Urothelium cell line (cell line): ENCODE measurements around the gene CBX6.
"Not testable (repeated sequence)": the region's sequence is repeated elsewhere in the genome, so short reads cannot be mapped to it uniquely, and the experiment has no call there.

Experiments used
- DNase-seq: peaks from one replicate; pipeline ENCODE4 v3.0.0; 2011; ENCODE audit warnings: low spot score, mixed read lengths
- FAIRE-seq: peaks from 2 replicates; lab custom pipeline; 2011; peaks lifted over from hg19 to GRCh38; lab: Jason Lieb, UNC

The CBX6 gene

DNA sequence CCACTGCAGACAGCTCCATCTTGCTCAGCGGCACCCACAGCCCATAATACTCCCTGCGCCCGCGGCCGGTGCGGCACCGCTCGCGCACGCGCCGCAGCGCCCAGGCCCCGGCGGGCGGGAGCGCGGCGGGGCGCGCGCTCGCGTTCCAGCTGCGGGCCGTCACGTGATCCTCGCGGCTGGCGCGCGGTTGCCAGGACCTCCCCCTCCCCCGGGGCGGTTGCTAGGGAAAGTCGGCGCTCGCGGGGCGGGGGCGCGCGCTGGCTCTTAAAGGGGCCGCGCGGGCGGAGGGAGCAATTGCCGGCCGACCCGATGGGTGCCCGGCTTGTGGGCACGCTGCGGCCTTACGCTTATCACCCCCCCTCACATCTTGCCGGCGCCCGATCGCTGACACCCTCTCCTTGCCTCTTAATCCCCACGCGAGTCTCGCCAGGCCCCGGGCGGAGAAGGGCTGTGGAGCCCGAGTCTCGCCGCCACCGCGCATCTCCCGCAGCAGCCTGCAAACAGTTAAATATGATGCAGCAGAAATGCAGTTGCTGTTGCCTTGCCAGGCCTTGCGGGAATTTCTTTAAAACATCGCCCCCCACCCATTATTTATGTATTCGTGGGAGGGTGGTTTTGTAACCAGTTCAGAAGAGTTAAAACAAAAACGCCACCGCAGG lies at the start of gene CBX6:
Gene CBX6 (minus strand): TSS at position 45 of the 659 bp plus-strand sequence. CDS start 26 bp downstream, at position 19.
- peak; percentile 99 for FAIRE-seq
- DNase-seq: peak; percentile 99

DNA sequence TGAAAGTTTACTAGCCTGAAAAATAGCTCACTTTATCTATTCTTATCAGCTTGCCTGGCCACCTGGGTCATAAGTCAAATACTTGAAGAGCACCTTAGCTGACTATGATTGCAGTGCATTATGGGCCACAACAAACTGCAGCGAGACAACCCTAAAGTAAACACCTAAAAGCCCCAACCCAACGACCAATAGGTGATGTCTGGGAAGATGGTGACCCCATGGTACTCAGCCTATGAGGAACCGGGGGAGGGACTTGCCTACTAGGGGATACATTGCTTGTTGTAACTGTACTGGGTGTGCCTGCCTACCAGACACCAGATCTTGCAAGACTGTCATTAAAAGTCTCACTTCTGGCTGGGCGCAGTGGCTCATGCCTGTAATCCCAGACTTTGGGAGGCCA lies 49.8 kb upstream of the CBX6 start:
- no peak for FAIRE-seq
- DNase-seq: no peak

DNA sequence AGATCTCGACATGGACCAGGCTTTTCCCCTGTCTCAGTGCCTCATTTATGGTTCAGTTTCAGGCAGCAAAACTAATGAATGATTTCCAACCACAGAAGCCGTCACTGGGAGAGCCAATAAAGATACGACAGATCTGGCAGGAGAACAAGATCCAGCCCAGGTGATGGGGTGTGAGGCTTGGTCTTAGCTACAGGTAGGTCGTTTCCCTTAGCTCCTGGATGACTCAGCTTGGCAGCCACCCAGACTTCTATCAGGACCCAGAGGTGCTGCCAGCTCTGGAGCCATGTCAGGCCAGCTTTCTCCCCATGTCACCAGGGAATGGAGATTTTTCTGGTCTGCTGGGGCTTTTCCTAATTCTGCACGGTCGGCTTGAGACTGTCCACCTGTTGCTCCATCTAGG lies 49.1 kb upstream of the CBX6 start:
- no peak for DNase-seq
- no peak for FAIRE-seq

DNA sequence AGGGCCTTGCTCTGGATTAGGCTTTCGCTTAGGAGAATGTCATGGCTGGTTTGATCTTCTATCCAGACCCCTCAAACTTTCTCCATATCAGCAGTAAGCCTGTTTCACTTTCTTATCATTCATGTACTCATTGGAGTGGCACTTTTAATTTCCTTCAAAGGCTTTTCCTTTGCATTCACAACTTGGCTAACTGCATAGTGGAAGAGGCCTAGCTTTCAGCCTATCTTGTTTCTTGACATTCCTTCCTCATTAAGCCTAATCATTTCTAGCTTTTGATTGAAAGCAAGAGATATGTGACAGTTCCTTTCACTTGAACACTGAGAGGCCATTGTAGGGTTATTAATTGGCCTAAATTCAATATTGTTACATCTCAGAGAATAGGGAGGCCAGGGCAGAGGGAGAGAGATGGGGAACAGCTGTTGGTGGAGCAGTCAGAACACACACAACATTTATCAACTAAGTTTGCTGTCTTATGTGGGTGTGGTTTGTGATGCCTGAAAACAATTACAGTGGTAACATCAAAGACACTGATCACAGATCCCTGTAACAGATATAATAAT lies 47.7 kb upstream of the CBX6 start:
- DNase-seq (no peak), FAIRE-seq (peak; percentile 52)

DNA sequence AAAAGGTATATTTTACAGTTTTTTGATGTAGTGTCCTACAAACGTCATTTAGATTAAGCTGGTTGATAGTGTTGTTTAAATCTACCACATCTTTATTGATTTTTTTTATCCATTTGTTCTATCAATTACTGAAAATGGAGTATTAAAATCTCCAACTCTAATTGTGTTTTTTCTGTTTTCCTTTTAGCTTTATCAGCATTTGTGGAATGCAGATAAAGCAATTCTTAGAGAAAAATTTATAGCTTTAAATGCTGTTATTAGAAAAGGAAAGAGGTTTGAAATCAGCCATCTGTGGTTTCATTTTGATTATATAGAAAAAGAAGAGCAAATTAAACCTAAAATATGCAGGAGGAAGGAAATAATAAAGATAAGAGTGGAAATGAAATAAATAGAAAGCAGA lies 39.4 kb upstream of the CBX6 start:
- FAIRE-seq: no peak

DNA sequence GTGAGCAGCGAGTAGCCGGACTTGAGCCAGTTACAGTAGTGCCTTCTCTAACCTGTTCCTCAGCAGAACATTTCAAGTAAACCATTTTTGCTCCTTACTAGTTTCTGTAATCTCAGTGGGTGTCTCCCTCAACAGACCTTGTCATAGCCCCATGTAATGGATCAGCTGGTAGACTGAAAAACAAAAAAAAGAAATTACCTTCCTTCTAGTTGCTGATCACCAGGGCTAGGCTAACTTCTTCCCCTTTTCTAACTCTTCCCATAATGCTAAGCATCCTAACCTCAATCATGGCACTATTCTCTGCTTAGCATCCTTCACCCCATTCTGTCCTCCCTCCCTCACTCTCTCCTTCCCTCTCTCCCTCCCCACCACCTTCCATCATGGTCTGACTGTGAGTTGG lies 35.8 kb upstream of the CBX6 start:
- DNase-seq (no peak), FAIRE-seq (peak; percentile 81)

More for the DNA sequence above, 39.4 kb upstream of the CBX6 start:
- DNase-seq: no peak

DNA sequence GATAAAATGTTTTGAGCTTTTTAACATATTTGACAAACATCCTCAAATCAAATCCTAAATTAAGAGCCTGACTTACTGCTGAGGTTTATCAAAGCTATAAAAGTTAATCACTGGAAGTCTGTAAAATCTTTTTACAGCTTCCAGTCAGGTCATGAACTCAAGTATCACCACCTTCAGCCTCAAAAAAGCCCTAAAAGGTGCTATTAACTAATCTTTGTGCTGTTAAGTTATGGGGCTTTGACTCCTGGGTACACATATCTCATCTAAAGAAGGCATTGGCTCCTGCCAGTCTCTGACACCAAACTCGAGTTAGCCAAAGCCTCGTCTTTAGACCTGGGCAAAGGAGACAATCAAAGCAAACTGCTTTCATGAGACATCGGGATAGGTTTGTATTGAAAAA lies 34.0 kb upstream of the CBX6 start:
- DNase-seq: no peak

DNA sequence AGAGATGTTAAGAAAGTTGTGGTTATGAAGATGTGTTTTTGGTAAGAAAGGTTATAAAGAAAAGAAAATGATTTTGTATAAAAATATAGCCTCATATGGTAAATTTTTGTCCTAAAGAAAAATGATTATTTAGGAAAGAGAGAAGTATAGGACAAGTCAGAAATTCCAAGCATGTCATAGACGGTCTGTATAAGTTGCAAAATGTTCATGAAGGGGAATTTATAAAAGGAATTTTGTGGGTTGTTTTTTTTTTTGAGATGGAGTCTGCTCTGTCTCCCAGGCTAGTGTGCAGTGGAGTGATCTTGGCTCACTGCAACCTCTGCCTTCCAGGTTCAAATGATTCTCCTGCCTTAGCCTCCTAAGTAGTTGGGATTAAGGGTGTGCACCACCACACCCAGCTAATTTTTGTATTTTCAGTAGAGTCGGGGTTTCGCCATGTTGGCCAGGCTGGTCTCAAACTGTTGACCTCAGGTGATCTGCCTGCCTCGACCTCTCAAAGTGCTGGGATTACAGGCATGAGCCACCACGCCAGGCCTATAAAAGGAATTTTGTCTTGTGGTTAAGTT lies 32.1 kb upstream of the CBX6 start:
- FAIRE-seq, DNase-seq: not testable (repeated sequence)

More for the DNA sequence above, 34.0 kb upstream of the CBX6 start:
- no peak for FAIRE-seq

DNA sequence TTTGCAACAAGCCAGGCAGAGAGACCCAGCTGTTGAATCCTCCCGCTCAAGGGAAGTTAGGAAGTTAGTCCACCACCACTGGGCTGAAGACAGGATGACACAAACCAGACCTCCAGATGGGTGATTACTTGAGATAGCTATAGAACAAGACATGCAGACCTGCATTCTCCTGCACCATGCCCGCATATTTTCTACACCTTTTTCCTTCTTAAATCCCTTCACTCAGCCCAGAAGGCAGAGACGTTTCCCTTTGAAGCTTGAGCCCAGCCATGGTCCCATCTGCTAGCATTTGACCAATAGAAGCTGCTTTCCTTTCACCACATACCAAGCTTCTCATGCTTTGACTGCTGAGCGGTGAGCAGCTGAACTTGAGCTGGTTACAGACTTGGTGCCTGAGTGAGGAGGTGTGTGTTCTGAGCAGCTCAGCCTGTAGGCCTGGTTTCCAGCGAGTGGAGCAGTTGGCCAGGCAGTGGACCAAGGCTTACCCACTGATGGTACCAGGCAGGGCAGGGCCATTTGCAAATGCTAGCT lies 29.2 kb upstream of the CBX6 start:
- DNase-seq (no peak), FAIRE-seq (no peak)

DNA sequence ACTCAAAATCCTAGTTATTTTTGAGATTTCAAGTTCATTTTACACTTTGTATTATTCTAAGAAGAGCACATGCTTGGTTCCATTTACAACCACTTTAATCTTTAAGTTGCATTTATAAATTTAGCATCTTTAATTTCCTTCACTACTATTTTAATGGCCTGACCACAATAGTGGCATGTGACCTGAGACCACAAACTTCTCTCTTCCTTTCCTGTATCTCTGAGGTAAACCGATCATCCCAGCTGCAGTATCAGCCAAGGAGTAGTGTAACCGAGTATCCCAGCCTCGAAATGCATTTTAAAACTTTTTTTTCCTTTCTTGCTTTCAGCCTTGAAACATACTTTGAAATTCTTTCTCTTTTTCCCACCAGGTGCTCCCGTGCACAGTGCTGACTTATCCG lies 28.7 kb upstream of the CBX6 start:
- FAIRE-seq: no peak
- no peak for DNase-seq

DNA sequence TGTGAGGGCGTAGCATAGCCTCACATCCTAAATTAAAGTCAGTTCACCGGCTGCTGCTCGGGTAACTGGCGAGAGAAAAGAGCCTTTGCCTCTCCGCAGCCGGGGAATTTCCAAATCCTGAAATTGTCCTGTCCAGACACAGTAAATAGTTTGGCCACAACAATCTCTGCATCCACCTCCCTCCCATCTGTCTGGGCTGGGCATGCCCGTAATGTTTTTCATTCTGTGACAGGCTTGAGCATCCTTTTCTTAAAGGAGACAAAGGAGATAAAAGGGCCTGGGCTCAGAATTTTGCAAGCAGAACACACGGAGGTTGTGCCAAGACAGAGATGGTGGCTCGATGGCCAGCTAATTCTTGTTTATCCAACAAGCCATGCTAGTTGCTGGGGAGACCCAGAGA lies 19.2 kb upstream of the CBX6 start:
- DNase-seq (no peak), FAIRE-seq (no peak)

DNA sequence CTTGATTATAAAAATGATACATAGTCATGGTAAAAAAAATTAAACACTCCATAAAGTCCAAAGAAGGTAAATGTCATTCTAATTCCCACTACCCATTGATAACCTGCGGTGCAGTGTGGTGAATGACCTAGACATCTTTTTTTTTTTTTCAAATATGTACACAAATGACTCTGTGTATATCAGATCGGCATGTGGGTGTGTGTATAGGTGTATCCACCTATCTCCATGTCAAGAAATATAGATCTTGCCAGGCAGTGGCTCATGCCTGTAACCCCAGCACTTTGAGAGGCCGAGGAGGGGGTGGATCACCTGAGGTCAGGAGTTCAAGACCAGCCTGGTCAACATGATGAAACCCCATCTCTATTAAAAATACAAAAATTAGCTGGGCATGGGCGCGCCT lies 18.4 kb upstream of the CBX6 start:
- FAIRE-seq (no peak), DNase-seq (no peak)

DNA sequence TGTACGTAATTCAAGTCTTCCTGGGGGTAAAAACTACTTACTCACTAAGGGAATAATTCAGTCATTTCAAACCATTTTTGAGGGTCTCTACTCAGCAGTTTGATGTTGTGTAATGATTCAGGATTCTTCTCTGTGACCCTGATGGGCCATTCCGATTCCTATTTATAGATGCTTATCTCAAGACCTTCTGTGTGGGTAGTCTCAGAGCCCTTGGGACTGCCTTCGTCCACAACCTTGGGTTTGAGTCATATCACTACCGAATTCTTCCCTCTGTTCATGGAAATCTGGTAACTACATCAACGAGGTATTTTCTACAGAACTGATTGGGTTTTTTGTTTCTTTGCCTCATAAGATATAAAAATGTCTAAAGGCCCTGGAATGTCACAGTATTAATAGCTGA lies 14.3 kb upstream of the CBX6 start:
- FAIRE-seq: no peak
- no peak for DNase-seq

DNA sequence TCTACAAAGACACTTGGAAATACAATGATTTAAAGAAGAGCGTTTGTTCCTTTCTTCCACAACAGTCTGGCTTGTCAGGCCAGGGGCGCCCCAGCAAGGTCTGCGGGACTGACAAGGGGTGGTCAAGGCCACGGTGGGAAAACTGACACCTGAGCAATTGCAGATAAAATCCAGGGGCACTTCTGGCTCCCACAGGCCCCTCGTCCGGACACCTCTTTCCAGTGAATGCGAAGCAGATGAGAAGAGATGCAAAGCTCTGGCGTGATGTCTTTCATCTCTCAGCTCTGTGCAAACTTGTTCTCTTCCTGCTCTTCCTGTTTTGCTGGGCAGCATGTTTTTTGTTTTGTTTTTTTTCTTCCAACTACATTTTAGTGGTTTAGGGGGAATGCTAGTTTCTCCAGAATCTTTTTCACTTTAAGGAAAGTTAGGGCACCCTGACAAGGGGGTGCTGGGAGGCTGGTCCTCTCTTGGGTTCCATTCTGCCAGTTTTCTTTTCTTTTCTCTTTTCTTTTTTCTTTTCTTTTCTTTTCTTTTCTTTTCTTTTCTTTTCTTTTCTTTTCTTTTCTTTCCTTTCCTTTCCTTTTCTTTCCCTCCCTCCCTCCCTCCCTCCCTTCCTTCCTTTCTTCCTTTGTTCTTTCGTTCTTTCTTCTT lies 11.1 kb upstream of the CBX6 start:
- FAIRE-seq (no peak), DNase-seq (no peak)

DNA sequence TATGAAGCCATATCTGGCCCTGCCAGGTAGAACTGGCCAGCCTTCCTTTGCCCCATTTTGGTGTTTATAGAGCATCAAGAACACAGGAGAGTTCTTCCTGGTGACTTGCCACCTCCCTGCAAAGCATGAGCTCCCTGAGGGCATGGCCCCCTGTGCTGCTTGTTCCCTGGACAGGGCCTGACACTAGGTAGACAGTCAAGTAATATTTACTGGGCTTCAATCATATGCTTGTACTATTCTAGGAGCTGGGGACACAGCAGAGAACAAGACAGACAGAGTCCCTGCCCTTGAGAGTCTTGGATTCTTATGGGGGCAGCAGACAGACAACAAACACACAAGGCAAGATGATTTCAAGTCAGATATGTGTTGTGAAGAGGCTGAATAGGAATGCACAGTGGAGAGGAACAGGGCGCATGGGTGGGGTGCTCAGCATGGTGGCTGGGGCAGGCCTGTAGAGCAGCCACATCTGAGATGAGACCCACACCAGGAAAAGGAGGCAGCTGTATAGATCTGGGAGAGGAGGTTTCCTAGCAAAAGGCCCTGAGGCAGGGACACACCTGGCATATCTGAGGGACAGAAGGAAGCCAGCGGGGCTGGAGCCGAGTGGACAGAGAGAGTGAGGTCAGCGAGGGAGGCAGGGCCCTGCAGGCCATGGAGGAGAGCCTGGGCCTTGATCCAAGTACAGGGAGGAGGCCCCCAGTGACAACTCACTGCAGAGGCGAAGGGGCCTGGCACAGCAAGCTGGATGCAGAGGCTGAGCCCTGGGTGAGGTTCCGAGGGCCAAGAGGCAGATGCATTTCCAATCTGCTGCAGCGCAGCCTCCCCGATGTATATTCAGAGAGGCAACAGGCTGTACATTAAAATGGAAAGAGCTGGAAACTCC lies 10.2 kb upstream of the CBX6 start:
- no peak for FAIRE-seq
- no peak for DNase-seq

DNA sequence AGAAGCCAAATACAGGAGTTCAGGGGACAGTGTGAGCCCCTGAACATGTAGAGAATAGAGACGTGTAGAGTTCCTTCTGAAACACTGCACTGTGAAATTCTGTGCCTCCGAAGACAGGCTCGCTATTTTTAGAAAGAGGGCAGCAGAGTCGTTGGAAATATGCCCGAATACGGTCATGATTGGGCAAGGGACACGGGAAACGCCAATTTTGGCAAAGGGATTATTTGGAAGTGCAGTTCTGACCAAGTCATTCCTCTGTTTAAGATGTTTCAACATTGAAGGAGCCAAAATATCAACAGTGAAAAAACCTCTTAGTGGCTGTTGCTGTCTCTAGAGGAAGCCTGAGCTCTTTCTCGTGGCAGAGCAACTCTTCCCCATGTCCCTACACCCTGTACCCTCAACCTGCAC lies 9.5 kb upstream of the CBX6 start:
- DNase-seq (peak; percentile 31), FAIRE-seq (peak; percentile 5)

DNA sequence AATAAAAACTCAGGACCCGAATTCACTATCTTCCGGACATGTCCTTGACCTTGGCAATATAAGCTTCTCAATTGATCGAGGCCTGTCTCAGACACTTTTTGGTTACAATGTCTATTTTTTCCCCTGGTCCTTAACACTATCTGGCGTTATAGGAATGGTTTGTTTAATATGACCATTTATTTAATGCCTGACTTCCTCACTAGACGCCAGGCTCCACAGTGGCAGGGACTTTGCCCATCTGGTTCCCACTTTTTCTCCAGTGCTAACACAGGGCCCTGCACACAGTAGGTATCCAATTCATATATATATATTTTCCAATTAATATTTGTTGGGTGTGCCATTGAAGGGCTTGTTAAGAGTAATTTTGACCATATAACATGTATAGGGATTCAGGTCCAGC lies 7.9 kb upstream of the CBX6 start:
- DNase-seq: no peak
- no peak for FAIRE-seq

DNA sequence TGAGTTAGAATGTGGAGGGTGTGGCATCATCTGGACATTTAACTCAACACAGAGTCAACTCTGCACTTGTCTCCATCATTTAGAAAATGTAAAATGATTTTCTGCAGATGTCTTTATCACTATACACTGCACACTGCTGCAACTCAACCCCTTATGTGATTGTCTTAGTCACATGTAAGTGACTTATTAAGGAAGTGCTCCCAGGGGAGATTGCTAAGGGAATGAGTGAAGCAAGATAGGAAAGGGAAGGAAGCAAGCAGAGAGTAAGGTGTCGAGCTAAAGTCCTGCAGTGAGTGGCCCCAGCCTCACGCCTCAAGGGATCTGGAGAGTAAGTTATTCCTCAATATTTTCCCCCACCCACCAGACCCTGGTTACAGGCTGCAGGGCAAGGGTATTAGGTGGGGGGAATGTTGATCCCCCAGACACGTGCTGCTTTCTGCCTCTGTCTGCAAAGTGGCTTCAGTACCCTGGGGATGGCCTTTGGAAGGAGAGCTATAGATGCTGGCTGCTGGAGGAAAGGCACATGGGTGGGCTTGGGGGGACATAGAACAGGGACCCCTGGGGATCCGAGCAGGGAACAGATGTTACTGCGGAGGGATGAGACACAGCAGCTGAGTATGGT lies 7.2 kb upstream of the CBX6 start:
- DNase-seq: no peak
- no peak for FAIRE-seq

DNA sequence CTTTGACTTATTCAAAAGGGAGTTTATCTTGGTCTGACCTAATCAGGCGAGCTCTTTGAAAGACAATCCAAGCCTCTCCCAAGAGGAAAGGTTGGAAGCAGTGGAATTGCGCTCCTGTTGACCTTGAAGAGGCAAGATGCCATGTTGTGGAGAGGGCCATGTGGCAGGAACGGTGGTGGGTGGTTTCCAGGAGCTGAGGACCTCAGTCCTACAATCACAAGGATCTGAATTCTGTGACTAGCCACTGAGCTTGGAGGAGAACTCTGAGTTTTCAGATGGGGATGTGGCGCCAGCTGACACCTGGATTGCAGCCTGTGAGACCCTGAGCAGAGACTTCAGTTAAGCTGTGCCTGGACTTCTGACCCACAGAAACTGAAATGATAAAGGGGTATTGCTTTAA lies 6.0 kb upstream of the CBX6 start:
- no peak for DNase-seq
- no peak for FAIRE-seq

DNA sequence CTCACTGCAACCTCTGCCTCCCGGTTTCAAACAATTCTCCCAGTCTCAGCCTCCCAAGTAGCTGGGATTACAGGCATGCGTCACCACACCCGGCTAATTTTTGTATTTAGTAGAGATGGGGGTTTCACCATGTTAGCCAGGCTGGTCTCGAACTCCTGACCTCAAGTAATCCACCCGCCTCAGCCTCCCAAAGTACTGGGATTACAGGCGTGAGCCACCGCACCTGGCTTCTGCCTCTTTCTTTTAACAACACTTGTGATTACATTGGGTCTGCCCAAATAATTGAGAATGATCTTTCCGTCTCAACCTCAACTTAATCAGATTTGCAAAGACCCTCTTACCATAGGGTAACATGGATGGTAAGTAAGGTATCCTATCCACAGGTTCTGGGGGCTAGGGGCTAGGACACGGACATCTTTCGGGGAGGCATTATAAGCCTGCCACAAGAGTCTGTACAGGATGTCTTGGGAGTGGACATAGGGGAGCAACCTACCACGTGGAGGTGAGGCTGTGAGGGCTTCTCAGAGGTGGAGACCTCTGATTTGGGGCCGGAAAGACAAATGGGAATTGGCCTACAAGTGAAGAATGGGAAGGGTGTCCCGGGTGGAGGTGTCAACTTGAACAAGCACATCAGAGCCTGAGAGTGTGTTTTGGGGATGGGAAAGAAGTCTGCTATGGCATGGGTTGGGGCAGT lies 2.7 kb upstream of the CBX6 start:
- no peak for FAIRE-seq
- peak; percentile 2 for DNase-seq
